ENCODE measurements around the gene ADAT1. TPM values are rescaled to one million over a fixed set of nuclear protein-coding genes. Genes with fewer than 3 reads are reported as not detected.
A peak's percentile ranks its signal among the peaks of the same experiment; 100 is the strongest.
"Not testable (repeated sequence)": the region's sequence is repeated elsewhere in the genome, so short reads cannot be mapped to it uniquely, and the experiment has no call there.

Gene ADAT1
- total RNA-seq, 1 experiment from 2014 or later: 71.3 TPM

DNA sequence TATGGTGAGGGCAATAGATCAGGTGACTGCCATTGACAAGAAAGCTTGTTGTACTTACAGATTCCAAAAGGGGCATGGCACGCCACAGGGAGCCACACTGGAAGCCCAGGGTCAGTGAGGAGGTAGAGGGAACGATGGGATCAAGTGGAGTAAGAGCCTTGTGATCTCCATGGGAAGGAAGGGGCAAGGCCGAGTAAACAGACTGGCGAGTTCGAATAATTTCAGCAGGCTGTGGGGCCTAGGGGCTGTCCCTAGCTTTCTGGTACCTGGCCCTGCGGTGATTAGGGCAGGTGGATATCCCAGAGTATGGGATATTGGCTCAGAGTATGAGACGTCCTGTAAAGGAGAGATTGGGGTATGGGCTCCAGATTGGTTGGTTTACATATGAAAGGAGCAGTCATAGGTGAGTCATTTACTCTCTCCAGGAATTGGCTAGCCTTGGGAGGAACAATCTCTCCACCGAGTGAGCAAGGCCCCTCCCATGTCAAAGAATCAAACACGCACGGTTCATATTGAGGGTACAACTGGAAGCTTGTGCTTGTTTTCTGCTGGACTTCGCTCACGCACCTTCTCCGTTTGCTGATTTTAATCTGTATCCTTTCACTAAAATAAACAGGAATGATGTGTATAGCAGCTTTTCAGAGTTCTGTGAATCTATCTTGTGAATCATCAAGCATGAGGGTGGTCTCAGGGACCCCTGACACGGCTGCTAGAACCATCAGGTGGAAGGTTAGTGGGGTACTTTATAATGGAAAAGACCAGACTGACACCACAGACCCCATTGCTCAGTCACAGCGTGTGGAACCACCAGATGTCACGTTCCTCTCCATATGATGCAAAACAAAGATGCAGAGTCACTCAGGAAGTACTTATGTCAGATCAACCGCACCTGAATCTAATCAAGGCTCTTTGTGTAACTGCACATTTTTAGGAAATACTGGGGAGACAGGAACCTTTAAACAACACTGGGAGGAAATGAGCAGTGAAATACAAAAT lies 29.0 kb downstream of the ADAT1 start:
- intact Hi-C loops (cut with micrococcal nuclease; ENCODE audit: unreplicated experiment): no loop called here
- H3K4me1 ChIP-seq: no peaks in the 10 kb centered on the region
- H3K36me3 Mint-ChIP-seq (ENCODE audit: insufficient read depth, unreplicated experiment): peaks cover 38% of the 10 kb centered on the region
- DNase-seq: no peak
- POLR2A ChIA-PET: no interaction called here
- H3K36me3 ChIP-seq (ENCODE audit: control insufficient read depth, insufficient read depth, low read length): peaks cover 5% of the 10 kb centered on the region; the same call in 1 of the 2 replicates
- H3K4me3 Mint-ChIP-seq (ENCODE audit: unreplicated experiment): no peak overlapping the region
- H3K4me1 Mint-ChIP-seq (ENCODE audit: low read depth, unreplicated experiment): no peaks in the 10 kb centered on the region
- BruUV-seq (replicated peaks): no TSS peak
- H3K9me3 Mint-ChIP-seq (ENCODE audit: unreplicated experiment): peaks cover 10% of the 10 kb centered on the region
- no peaks in the 10 kb centered on the region for H3K27me3 Mint-ChIP-seq (ENCODE audit: insufficient read depth, unreplicated experiment)
- H3K27ac Mint-ChIP-seq (ENCODE audit: unreplicated experiment): peak overlapping the region; percentile 57
- no peak for TF ChIP-seq CTCF (IDR thresholded peaks at IDR 0.05; ENCODE audit: insufficient read depth in 1 of 2, low read depth in 1 of 2, low read length in 1 of 2, severe bottlenecking in 1 of 2, unreplicated experiment in 1 of 2)
- no peaks in the 10 kb centered on the region for H3K9me3 ChIP-seq
- H3K27me3 ChIP-seq (replicated peaks; ENCODE audit: control insufficient read depth, insufficient read depth, low read length): no peaks in the 10 kb centered on the region
- H3K4me3 ChIP-seq (ENCODE audit: low read depth, low read length): no peak overlapping the region
- CTCF ChIA-PET: interaction anchor here (1.0 kb wide), 1 partner anchor 77 kb away, joined by 3 read pairs; no protein-coding TSS in a partner anchor

- CTCF ChIA-PET: no interaction called here
- POLR2A ChIA-PET: no interaction called here
- no peak for DNase-seq
Measured at GRCh38 chr16:75593308-75593707, 29.8 kb downstream of the ADAT1 start.

GRCh38 chr16:75591927-75592326 lies 31.2 kb downstream of the ADAT1 start:
- CTCF ChIA-PET; H3K27me3 Mint-ChIP-seq (ENCODE audit: insufficient read depth, unreplicated experiment); BruUV-seq (replicated peaks): not testable (repeated sequence)

More at GRCh38 chr16:75593308-75593707, 29.8 kb downstream of the ADAT1 start:
- H3K36me3 Mint-ChIP-seq (ENCODE audit: insufficient read depth, unreplicated experiment): peaks cover 36% of the 10 kb centered on the region
- intact Hi-C loops (cut with micrococcal nuclease; ENCODE audit: unreplicated experiment): no loop called here
- no TSS peak for BruUV-seq (replicated peaks)
- H3K4me1 ChIP-seq: no peaks in the 10 kb centered on the region
- H3K36me3 ChIP-seq (ENCODE audit: control insufficient read depth, insufficient read depth, low read length): peaks cover 3% of the 10 kb centered on the region; the same call in 1 of the 2 replicates
- peaks cover 10% of the 10 kb centered on the region for H3K9me3 Mint-ChIP-seq (ENCODE audit: unreplicated experiment)
- TF ChIP-seq CTCF (IDR thresholded peaks at IDR 0.05; ENCODE audit: insufficient read depth in 1 of 2, low read depth in 1 of 2, low read length in 1 of 2, severe bottlenecking in 1 of 2, unreplicated experiment in 1 of 2): no peak
- no peak overlapping the region for H3K4me3 ChIP-seq (ENCODE audit: low read depth, low read length)
- H3K27ac Mint-ChIP-seq (ENCODE audit: unreplicated experiment): no peak overlapping the region
- H3K27me3 ChIP-seq (replicated peaks; ENCODE audit: control insufficient read depth, insufficient read depth, low read length): no peaks in the 10 kb centered on the region
- H3K4me3 Mint-ChIP-seq (ENCODE audit: unreplicated experiment): no peak overlapping the region
- H3K27me3 Mint-ChIP-seq (ENCODE audit: insufficient read depth, unreplicated experiment): no peaks in the 10 kb centered on the region
- no peaks in the 10 kb centered on the region for H3K9me3 ChIP-seq
- no peaks in the 10 kb centered on the region for H3K4me1 Mint-ChIP-seq (ENCODE audit: low read depth, unreplicated experiment)

More at GRCh38 chr16:75591927-75592326, 31.2 kb downstream of the ADAT1 start:
- H3K4me3 Mint-ChIP-seq (ENCODE audit: unreplicated experiment); H3K27me3 ChIP-seq (replicated peaks; ENCODE audit: control insufficient read depth, insufficient read depth, low read length); POLR2A ChIA-PET; intact Hi-C loops (cut with micrococcal nuclease; ENCODE audit: unreplicated experiment); H3K4me3 ChIP-seq (ENCODE audit: low read depth, low read length); H3K4me1 Mint-ChIP-seq (ENCODE audit: low read depth, unreplicated experiment); H3K27ac Mint-ChIP-seq (ENCODE audit: unreplicated experiment); H3K36me3 ChIP-seq (ENCODE audit: control insufficient read depth, insufficient read depth, low read length); DNase-seq; H3K9me3 Mint-ChIP-seq (ENCODE audit: unreplicated experiment); H3K9me3 ChIP-seq; H3K4me1 ChIP-seq: not testable (repeated sequence)
- H3K36me3 Mint-ChIP-seq (ENCODE audit: insufficient read depth, unreplicated experiment): peaks cover 22% of the 10 kb centered on the region
